BLaER1 treated with 17β-estradiol and CSF1 and Interleukin-3, amounts not matched to agents 10 nM and 100 nM (cell line): ENCODE data around the gene DOCK8.

Experiments used
- H3K27ac ChIP-seq, 11 experiments: shearing (Covaris generic); formaldehyde crosslinking; 2 replicates each; pipeline ENCODE4 v1.8.1; 2022
- H3K27me3 ChIP-seq, 11 experiments: shearing (Covaris generic); formaldehyde crosslinking; 2 replicates each; pipeline ENCODE4 v1.8.1; 2022
- H3K36me3 ChIP-seq, 11 experiments: shearing (Covaris generic); formaldehyde crosslinking; 2 replicates each; pipeline ENCODE4 v1.8.1; 2022
- H3K4me1 ChIP-seq, 10 experiments: shearing (Covaris generic); formaldehyde crosslinking; 2 replicates each; pipeline ENCODE4 v1.8.1; 2022
- H3K4me2 ChIP-seq, 11 experiments: shearing (Covaris generic); formaldehyde crosslinking; 2 replicates each; pipeline ENCODE4 v1.8.1; 2022
- H3K4me3 ChIP-seq, 10 experiments: shearing (Covaris generic); formaldehyde crosslinking; 2 replicates each; pipeline ENCODE4 v1.8.1; 2022
- H3K9ac ChIP-seq, 11 experiments: shearing (Covaris generic); formaldehyde crosslinking; 2 replicates each; pipeline ENCODE4 v1.8.1; 2022
- H3K9me3 ChIP-seq, 11 experiments: shearing (Covaris generic); formaldehyde crosslinking; replicated peaks in 1 of 11; 2 replicates each; pipeline ENCODE4 v1.8.1; 2022
- H4K20me1 ChIP-seq, 11 experiments: shearing (Covaris generic); formaldehyde crosslinking; 2 replicates each; pipeline ENCODE4 v1.8.1; 2022
- Cebpa-rat ChIP-seq, 11 experiments: shearing (Covaris generic); IDR thresholded peaks; 2 replicates each; pipeline ENCODE4 v1.8.1; 2022

DOCK8 gene

GRCh38 chr9:335373-335772 lies 120.7 kb downstream of the DOCK8 start:
- peak overlapping the region in 9 of 11 experiments; percentile 24 to 80 (median 70); a peak in 17 of 22 replicates for H3K4me2 ChIP-seq
- peaks cover 0 to 7% (median 0%) of the 10 kb centered on the region in 11 experiments; a peak in 3 of 22 replicates for H3K9me3 ChIP-seq
- peak overlapping the region in 5 of 11 experiments; percentile 7 to 52 (median 44); a peak in 7 of 22 replicates for H3K27ac ChIP-seq
- peak overlapping the region in 1 of 11 experiments; percentile 3; a peak in 1 of 22 replicates for H3K9ac ChIP-seq
- H3K4me1 ChIP-seq: peaks cover 0 to 31% (median 26%) of the 10 kb centered on the region in 10 experiments; a peak in 15 of 20 replicates
- no peak for TF ChIP-seq Cebpa-rat (IDR thresholded peaks at IDR 0.05)
- H3K4me3 ChIP-seq: no peak overlapping the region; a peak in 2 of 20 replicates
- H3K27me3 ChIP-seq: no peaks in the 10 kb centered on the region
- H4K20me1 ChIP-seq: no peaks in the 10 kb centered on the region
- peaks cover 14 to 100% (median 96%) of the 10 kb centered on the region in 11 experiments; a peak in 21 of 22 replicates for H3K36me3 ChIP-seq

DNA sequence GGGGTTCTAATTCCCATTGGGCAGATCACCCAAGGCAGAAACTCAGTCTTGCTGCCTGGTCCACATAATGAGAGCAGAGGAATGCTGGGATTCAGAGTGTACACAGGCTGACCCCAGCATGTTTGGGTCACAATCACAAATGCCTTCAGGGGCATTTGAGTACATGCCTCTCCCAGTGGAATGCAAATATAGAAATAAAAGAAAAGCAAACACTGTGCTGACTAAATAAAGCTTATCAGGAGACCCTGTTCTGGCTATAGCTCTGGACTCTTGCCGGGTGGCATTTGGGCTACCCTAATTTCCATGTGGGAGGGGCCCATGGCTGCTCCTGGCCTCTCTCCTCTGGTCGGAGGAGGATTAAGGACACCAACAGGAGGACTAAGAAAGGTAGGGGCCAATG lies 121.4 kb downstream of the DOCK8 start:
- no peaks in the 10 kb centered on the region for H3K27me3 ChIP-seq

DNA sequence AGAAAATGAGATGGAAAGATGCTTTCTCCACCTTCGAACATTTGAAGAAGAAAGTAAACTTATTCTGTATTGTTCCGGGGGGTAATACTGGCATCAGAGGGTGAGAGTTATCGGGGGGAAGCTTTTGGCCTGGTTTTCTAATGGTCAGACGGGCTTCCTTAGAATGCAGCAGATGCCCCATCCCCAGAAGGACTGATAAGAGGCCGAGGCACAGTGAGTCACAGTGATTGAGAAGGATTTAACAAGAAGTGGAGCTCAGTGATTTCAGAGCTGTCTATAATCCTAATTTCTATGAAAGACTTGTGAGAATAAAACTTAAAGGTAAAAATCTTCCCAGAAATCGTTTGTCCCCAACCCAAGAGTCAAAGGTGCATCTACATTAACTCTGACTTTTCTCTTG lies 123.9 kb downstream of the DOCK8 start:
- no peak overlapping the region for H3K9ac ChIP-seq
- H3K4me2 ChIP-seq: no peak overlapping the region
- H3K27me3 ChIP-seq: no peaks in the 10 kb centered on the region
- H4K20me1 ChIP-seq: no peaks in the 10 kb centered on the region
- H3K36me3 ChIP-seq: peaks cover 15 to 100% (median 80%) of the 10 kb centered on the region in 11 experiments; a peak in 19 of 22 replicates
- no peak for TF ChIP-seq Cebpa-rat (IDR thresholded peaks at IDR 0.05)
- no peaks in the 10 kb centered on the region for H3K9me3 ChIP-seq
- no peak overlapping the region for H3K27ac ChIP-seq
- peaks cover 0 to 31% (median 26%) of the 10 kb centered on the region in 10 experiments; a peak in 15 of 20 replicates for H3K4me1 ChIP-seq
- H3K4me3 ChIP-seq: no peak overlapping the region

More for the DNA sequence above, 121.4 kb downstream of the DOCK8 start:
- peaks cover 16 to 100% (median 96%) of the 10 kb centered on the region in 11 experiments; a peak in 21 of 22 replicates for H3K36me3 ChIP-seq
- no peak overlapping the region for H3K4me3 ChIP-seq
- H3K27ac ChIP-seq: peak overlapping the region in 4 of 11 experiments; percentile 34 to 48 (median 40); a peak in 7 of 22 replicates
- peak overlapping the region in 8 of 11 experiments; percentile 51 to 80 (median 70); a peak in 15 of 22 replicates for H3K4me2 ChIP-seq
- no peak overlapping the region for H3K9ac ChIP-seq
- H3K9me3 ChIP-seq: peaks cover 0 to 6% (median 0%) of the 10 kb centered on the region in 11 experiments; a peak in 3 of 22 replicates
- H3K4me1 ChIP-seq: peaks cover 0 to 31% (median 26%) of the 10 kb centered on the region in 10 experiments; a peak in 15 of 20 replicates
- no peak for TF ChIP-seq Cebpa-rat (IDR thresholded peaks at IDR 0.05)
- H4K20me1 ChIP-seq: no peaks in the 10 kb centered on the region

DNA sequence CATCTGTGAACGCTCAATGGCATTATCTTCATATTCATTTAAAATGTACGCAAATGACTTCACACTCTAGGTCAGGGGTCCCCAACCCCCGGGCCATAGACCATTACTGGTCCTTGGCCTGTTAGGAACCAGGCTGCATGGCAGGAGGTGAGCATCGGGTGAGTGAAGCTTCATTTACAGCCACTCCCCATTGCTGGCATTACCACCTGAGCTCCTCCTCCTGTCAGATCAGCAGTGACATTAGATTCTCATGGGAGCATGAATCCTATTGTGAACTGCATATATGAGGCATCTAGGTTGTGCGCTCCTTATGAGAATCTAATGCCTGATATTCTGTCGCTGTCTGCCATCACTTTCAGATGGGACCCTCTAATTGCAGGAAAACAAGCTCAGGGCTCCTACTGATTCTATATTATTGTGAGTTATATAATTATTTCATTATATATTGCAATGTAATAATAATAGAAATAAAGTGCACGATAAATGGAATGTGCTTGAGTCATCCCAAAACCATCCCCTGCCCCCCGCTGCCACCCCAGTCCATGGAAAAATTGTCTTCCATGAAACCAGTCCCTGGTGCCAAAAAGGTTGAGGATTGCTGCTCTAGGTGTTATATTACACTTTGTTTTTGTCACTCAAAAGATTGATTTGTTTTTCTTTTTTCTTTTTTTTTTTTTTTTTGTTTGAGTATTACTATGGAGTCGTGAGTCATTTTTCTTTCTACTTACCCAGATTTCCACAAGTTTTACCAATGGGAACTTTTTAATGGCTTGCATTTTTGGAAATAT lies 127.2 kb downstream of the DOCK8 start:
- Histone ChIP-seq H3K36me3 (peaks cover 14 to 100% (median 73%) of the 10 kb centered on the region in 11 experiments; a peak in 19 of 22 replicates), H3K9ac (no peak overlapping the region), H3K4me1 (peaks cover 0 to 2% (median 0%) of the 10 kb centered on the region in 10 experiments; a peak in 6 of 20 replicates), H3K27me3 (no peaks in the 10 kb centered on the region), H3K27ac (no peak overlapping the region), H3K4me2 (no peak overlapping the region), H3K4me3 (no peak overlapping the region), H3K9me3 (no peaks in the 10 kb centered on the region), H4K20me1 (peaks cover 0 to 12% (median 0%) of the 10 kb centered on the region in 11 experiments; a peak in 3 of 22 replicates)
- TF ChIP-seq Cebpa-rat (IDR thresholded peaks at IDR 0.05): no peak

- peaks cover 0 to 13% (median 10%) of the 10 kb centered on the region in 10 experiments; a peak in 15 of 20 replicates for H3K4me1 ChIP-seq
- H3K4me3 ChIP-seq: no peak overlapping the region
- no peak for TF ChIP-seq Cebpa-rat (IDR thresholded peaks at IDR 0.05)
- no peaks in the 10 kb centered on the region for H3K27me3 ChIP-seq
- H4K20me1 ChIP-seq: peaks cover 0 to 12% (median 0%) of the 10 kb centered on the region in 11 experiments; a peak in 4 of 22 replicates
- no peak overlapping the region for H3K27ac ChIP-seq
- no peak overlapping the region for H3K9ac ChIP-seq
- H3K36me3 ChIP-seq: peaks cover 6 to 100% (median 54%) of the 10 kb centered on the region in 11 experiments; a peak in 18 of 22 replicates
- H3K9me3 ChIP-seq: no peaks in the 10 kb centered on the region
- no peak overlapping the region for H3K4me2 ChIP-seq
These were observed 129.1 kb downstream of the DOCK8 start for GRCh38 chr9:343773-344172.

DNA sequence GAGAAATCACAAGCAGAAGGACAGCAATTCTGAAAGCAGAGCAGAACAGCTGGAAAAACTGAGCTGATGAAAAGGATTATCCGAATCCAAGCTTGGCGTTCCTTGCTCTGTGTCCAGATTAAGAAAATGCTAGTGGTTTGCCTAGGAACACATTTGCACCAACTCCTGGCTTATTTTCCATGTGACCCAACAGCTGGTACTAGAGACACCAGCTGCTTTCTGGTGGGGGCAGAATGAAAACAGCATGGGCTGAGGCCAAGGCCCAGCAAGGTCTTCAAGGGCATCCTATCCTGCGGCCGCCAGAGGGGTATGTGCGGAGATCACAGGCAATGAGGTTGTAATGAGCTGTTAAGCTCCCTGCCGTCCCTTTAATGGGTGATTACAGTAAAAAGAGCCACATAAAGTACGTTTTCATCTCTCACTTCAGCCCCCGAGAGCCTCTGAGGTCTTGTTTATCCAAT lies 131.5 kb downstream of the DOCK8 start:
- Histone ChIP-seq H3K4me2 (no peak overlapping the region), H3K27me3 (no peaks in the 10 kb centered on the region), H3K36me3 (peaks cover 4 to 100% (median 33%) of the 10 kb centered on the region in 11 experiments; a peak in 15 of 22 replicates), H3K4me1 (peaks cover 6 to 35% (median 34%) of the 10 kb centered on the region in 10 experiments; a peak in 19 of 20 replicates), H3K27ac (no peak overlapping the region), H3K4me3 (no peak overlapping the region), H3K9me3 (no peaks in the 10 kb centered on the region), H4K20me1 (peaks cover 0 to 17% (median 0%) of the 10 kb centered on the region in 11 experiments; a peak in 4 of 22 replicates), H3K9ac (0 out of 22 replicates have a peak overlapping the region, but pooled peaks of 1 of the 11 experiments have one; percentile 11)
- no peak for TF ChIP-seq Cebpa-rat (IDR thresholded peaks at IDR 0.05)

DNA sequence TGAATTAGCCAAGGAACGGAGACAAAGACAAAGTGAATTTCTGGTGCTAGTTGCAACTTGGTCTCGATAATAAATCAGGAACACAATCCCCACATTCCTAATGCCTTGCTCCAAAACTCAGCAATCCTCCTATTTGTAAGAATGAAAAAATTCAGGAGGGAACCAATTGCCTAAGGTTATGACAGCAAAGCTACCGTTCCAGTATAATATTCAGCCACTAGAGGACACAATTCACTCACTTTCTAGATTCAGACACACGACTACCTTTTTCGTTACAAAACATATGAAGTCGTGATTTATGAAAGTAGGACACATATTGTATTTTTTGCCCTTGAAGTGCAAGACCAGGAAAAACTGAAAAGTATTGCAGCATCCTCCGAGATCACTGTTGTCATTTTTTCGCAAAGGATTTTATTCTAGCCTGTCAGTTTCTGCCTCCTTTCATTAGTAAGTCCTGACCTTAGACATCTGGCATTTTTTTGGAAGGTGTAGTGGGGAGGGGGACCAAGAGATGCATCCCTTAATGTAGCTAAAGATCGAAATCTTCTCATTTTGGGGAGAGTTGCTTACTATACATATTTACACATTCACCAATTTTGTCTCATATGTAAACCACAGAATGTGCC lies 133.1 kb downstream of the DOCK8 start:
- no peaks in the 10 kb centered on the region for H3K27me3 ChIP-seq
- H3K9me3 ChIP-seq: no peaks in the 10 kb centered on the region
- H3K4me3 ChIP-seq: no peak overlapping the region
- H3K27ac ChIP-seq: no peak overlapping the region
- H3K4me1 ChIP-seq: peaks cover 12 to 50% (median 46%) of the 10 kb centered on the region in 10 experiments
- H3K9ac ChIP-seq: no peak overlapping the region
- TF ChIP-seq Cebpa-rat (IDR thresholded peaks at IDR 0.05): no peak
- H3K4me2 ChIP-seq: peak overlapping the region in 7 of 11 experiments; percentile 20 to 82 (median 63); a peak in 13 of 22 replicates
- H3K36me3 ChIP-seq: peaks cover 0 to 100% (median 29%) of the 10 kb centered on the region in 11 experiments; a peak in 15 of 22 replicates
- H4K20me1 ChIP-seq: peaks cover 0 to 28% (median 0%) of the 10 kb centered on the region in 11 experiments; a peak in 7 of 22 replicates

DNA sequence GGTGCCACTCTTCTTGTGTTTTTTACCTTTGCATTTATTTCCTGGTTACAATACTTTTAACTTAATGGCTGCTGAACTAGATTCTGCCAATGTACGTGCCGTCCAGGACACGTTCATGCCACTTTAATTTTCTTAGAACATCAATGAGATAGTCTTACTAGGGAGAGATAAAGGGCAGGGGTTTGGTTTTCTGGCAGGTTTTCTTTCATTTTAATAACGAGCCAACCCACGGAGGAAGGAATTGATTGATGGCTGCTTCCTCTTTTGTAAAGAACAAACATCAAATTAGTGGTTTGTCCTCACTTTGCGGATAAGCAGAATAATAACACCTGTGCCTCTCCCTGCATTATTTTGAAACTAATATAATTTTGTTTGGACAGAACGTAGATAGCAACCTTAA lies 135.7 kb downstream of the DOCK8 start:
- Histone ChIP-seq H4K20me1 (peaks cover 0 to 35% (median 0%) of the 10 kb centered on the region in 11 experiments; a peak in 7 of 22 replicates), H3K27ac (peak overlapping the region in 4 of 11 experiments; percentile 25 to 62 (median 40); a peak in 6 of 22 replicates), H3K36me3 (peaks cover 0 to 98% (median 18%) of the 10 kb centered on the region in 11 experiments; a peak in 13 of 22 replicates), H3K4me2 (peak overlapping the region; percentile 7 to 82 (median 63); a peak in 20 of 22 replicates), H3K9ac (no peak overlapping the region), H3K4me3 (no peak overlapping the region), H3K4me1 (peaks cover 12 to 74% (median 61%) of the 10 kb centered on the region in 10 experiments), H3K27me3 (no peaks in the 10 kb centered on the region), H3K9me3 (no peaks in the 10 kb centered on the region)
- no peak for TF ChIP-seq Cebpa-rat (IDR thresholded peaks at IDR 0.05)
